Measurements from ENCODE around the gene CAMK2G.

DNA sequence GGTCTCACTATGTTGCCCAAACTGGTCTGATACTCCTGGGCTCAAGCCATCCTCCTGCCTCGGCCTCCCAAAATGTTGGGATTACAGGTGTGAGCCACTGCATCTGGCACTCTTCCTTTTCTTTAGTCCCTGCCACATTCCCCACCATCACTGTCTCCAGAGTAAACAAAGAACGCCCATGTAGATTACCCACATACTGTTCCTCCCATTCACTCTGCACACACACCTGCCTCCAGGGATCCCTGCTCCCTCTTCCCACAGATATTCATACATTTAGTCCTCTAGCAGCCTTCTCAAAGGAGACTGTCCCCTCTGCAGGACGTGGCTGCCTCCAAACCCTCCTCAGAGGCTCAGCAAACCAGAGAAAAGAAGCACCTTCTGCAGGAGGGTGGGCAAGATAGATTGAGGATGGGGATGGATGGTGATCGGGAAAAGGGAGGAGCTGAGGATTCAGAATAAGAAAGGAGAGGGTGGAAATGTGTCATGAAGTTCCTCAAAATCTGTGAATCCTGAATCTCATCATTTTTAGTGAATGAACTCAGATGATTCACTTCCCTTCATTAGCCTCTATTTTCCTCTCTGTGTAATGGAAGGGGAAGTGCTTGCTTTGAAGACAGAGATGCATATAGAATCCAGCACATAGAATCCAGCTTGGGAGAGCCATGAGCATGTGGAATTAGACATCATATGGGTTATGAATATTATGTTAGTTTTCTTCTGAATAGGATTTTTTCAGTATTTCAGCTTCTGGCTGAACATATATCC lies 31.1 kb upstream of the CAMK2G start:
- TF ChIP-seq CTCF (IDR thresholded peaks at IDR 0.05; ENCODE audit: borderline replicate concordance, extremely low read depth, low read length, poor library complexity, severe bottlenecking) (no peak), EZH2 (IDR thresholded peaks at IDR 0.05; ENCODE audit: borderline replicate concordance, low read depth, low read length, severe bottlenecking) (no peak)
